AG09319 (cell line): ENCODE measurements around the gene SNRNP70.

Source experiments
- DNase-seq: peaks from one replicate; pipeline ENCODE4 v3.0.0-alpha.2; 2010; ENCODE audit warnings: low read depth; ENCODE audit errors: extremely low read depth
- TF ChIP-seq, protein P1 (sequence below): IDR thresholded peaks from 2 replicates; pipeline ENCODE4 v1.5.1; 2011; ENCODE audit warnings: low read depth, mild to moderate bottlenecking, inconsistent platforms, low read length, moderate library complexity

The SNRNP70 gene

DNA sequence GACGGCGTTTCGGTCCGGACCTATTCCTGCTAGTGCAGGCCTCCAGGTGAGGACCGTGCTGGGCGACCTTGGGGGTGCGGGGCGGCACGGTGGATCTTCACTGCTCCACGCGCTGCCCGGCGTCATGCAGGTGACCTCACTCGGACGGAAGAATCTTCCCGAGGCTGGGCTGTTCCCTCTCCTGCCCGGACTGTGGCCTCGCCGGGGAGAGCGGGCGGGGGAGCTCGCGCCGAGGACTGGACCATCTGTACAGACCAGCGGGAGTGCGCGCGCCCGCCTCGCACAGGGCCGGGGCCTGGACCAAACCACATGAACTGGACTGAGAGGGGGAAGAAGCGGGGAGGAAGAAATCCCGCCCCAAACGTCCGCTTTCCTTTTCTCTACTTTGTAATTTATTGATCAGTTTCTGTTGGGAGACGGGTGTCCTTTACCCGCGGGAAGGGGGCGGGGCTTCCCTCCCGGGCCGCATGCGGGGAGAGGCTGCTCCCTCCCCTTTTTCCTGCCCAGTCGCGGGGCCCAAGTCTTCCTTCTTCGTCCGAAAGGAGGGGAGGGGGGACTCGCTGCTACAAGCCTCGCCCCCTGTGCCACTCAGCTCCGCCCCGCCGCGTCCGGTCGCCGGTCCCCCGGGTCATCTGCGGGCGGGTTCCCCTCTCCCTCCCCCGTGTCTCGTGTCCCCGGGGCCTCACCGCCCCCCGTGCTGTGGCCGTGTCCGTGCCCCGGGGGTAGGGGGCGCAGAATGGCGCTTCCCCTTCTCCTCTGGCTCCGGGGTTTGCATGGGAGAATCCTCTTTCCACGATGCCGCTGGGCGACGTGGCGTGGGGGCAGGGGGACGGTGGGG is 65.1 kb downstream of the SNRNP70 start:
- no peak for DNase-seq
- TF ChIP-seq, protein P1, sequence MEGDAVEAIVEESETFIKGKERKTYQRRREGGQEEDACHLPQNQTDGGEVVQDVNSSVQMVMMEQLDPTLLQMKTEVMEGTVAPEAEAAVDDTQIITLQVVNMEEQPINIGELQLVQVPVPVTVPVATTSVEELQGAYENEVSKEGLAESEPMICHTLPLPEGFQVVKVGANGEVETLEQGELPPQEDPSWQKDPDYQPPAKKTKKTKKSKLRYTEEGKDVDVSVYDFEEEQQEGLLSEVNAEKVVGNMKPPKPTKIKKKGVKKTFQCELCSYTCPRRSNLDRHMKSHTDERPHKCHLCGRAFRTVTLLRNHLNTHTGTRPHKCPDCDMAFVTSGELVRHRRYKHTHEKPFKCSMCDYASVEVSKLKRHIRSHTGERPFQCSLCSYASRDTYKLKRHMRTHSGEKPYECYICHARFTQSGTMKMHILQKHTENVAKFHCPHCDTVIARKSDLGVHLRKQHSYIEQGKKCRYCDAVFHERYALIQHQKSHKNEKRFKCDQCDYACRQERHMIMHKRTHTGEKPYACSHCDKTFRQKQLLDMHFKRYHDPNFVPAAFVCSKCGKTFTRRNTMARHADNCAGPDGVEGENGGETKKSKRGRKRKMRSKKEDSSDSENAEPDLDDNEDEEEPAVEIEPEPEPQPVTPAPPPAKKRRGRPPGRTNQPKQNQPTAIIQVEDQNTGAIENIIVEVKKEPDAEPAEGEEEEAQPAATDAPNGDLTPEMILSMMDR = no peak

DNA sequence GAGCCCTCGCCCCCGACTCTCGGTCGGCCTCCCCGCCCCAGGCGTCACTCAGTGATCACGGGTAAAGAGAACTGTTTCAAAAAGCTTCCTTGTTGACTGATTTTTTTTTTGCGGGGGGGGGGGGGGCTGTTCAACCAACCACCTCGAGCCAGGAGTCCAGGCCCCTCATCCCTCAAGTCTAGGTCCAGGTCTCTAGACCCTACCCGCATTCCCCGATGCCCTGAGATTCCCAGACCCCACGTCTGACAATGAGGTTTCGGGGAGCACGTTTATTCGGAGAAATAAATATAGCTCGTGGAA is 65.6 kb downstream of the SNRNP70 start:
- no peak for DNase-seq
- TF ChIP-seq, protein P1 = no peak

DNA sequence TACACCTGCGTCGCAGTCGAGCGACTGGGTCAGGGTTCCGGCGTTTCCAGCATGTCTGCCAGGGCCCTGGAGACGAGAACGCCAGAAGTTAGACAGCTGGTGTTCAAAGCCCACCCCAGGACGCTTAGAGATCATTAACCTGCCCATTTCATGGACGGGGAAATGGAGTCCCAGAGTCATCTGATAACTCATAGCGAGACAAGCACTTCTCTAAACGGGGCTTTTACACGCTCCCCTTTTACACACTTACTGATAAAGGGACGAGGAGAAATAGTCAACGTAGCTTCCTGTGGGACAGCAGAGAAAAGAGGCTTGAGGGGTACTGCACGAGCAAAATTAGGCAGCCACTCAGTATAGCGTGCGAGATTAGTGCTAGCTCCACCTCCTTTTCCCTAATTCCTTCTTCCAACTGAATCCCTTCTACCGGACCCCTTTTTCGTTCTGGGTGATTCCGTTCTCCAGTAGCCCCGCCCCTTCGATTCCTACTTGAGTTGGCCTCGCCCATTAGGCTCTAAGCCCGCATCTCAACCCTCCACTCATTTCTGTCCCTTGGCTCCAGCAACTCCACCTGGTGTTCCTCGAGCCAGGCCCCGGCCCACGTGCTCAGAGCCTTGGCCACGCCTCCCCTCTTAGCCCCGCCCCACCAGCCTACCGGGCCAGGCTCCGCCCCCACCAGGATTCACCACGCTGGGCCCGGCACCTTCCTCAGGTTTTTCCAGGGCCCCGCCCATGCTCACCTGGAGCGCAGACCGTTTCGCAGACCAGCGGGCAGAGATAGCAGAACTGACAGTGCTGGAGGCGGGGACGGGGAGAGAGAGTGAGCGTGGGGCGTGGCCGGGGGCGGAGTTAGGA is 66.2 kb downstream of the SNRNP70 start:
- DNase-seq = no peak
- TF ChIP-seq, protein P1 = no peak

DNA sequence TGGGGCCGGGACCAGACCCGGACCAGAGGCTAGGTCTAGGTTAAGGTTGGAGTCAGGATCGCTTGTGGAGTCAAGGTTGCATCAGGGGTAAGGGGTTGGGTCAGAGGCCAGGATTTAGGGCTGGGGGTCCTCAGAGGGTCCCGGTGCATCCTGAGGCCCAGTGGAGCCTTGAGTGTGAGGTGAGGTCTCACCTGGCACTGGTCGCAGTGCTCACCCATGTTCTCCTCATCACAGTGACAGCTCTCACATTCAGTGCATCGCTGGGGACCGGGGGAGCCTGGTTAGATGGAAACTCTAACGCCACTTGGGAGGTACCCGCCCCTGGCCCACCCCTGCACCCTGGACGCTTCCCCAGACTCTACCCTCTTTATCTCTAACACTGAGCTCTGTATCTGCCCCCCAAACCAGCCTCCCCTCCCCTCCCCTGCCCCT is 66.9 kb downstream of the SNRNP70 start:
- no peak for DNase-seq
- TF ChIP-seq, protein P1 = no peak

DNA sequence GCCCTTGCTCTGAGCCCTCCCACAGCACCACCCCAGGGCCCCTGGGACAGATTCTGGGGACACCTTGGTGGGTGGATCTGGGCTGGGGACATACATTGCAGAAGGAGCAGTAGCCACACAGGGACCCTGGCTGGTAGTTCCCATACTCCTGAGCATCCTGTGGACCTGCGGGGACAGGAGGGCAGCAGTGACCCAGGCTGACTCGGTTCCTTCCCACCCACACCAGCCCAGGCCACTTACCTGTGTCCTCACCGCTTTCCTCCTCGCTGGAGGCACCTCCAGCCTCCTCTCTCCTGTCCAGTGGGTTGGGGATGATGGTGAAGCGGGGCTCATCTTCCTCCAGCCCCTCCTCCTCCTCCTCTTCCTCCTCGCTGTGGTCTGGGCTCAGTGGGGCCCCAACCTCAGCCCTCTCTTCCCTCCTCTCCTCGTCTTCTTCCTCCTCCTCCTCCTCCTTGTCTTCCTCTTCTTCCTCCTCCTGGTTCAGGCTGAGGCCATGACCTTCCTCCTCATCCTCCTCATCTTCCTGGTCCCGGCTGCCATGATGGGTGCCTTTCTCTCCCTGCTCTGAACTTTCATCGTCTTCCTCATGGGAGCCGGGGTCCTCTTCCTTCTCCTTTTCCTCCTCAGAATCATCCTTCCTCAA is 68.0 kb downstream of the SNRNP70 start:
- no peak for DNase-seq
- TF ChIP-seq, protein P1 = no peak

DNA sequence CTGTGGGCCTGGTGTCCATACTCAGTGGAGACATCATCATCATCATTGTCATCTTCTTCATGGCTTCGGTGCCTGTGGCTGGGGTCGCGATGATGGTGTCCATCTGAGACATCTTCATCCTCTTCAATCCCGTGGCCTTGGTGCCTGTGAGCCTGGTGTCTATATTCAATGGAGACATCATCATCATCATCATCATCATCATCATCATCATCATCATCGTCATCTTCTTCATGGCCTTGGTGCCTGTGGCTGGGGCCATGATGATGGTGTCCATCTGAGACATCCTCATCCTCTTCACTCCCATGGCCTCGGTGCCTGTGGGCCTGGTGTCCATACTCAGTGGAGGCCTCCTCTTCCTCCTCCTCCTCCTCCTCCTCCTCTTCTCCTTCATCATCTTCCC is 69.0 kb downstream of the SNRNP70 start:
- TF ChIP-seq, protein P1 = no peak
- DNase-seq = no peak
